Activated CD4-positive, alpha-beta memory T cell treated with anti-CD3 and anti-CD28 coated beads, Interleukin-2, amount 10 ng/mL, durations not matched to agents 7 days and 5 days (primary cell): ENCODE data around the gene NLRC4. TPM values are rescaled to one million over a fixed set of nuclear protein-coding genes. Genes with fewer than 3 reads are reported as not detected.

ENCODE experiments used
- total RNA-seq, 2 experiments: library from RNA; stranded (reverse); gene quantifications; one replicate each; pipeline ENCODE4 v1.2.3, GENCODE V29; 2021

The NLRC4 gene
- total RNA-seq, 2 experiments from 2014 or later: 0.08 to 0.30 TPM

Other genes with a start within 250 kb of the NLRC4 start
- 10 to 100 TPM; 68.9 to 74.2 TPM for gene DPY30, start 225.1 kb downstream of the NLRC4 start, total RNA-seq
- 10 to 100 TPM; 21.1 to 21.8 TPM for gene SPAST, start 201.3 kb downstream of the NLRC4 start, total RNA-seq
- gene SLC30A6, start 99.0 kb downstream of the NLRC4 start, total RNA-seq: 10 to 100 TPM; 25.6 to 26.6 TPM
- 10 to 100 TPM; 40.3 to 48.9 TPM for gene YIPF4, start 13.0 kb upstream of the NLRC4 start, total RNA-seq
- 100 to 1,000 TPM in 1 of 2 experiments, 10 to 100 TPM in 1; 95.0 to 103 TPM for gene BIRC6, start 92.1 kb upstream of the NLRC4 start, total RNA-seq